Activated CD4-positive, alpha-beta T cell treated with anti-CD3 and anti-CD28 coated beads, Interleukin-2, amount 10 ng/mL, durations not matched to agents 7 days and 5 days (primary cell): ENCODE data around the gene SEPTIN5. TPM values are rescaled to one million over a fixed set of nuclear protein-coding genes. Genes with fewer than 3 reads are reported as not detected.
"Not testable (repeated sequence)": the region's sequence is repeated elsewhere in the genome, so short reads cannot be mapped to it uniquely, and the experiment has no call there.

Source experiments
- CTCF ChIA-PET: fragments of 350-600 bp; sonication (Branson Sonifier 250); formaldehyde crosslinking; loops from one replicate; lab custom pipeline; 2021; ENCODE audit warnings: antibody characterized with exemption; lab: Charles Lee
- POLR2A ChIA-PET: fragments of 350-600 bp; sonication (Branson Sonifier 250); formaldehyde crosslinking; loops from one replicate; lab custom pipeline; 2021; ENCODE audit warnings: antibody characterized with exemption; lab: Charles Lee
- DNase-seq: peaks from one replicate; pipeline ENCODE4 v3.0.0-alpha.2; 2020
- H3K27ac Mint-ChIP-seq: one replicate; pipeline ENCODE4 v1.8.0; 2021; ENCODE audit warnings: mild to moderate bottlenecking, moderate library complexity, mixed read lengths
- H3K27me3 Mint-ChIP-seq: one replicate; pipeline ENCODE4 v1.8.0; 2021; ENCODE audit warnings: mixed read lengths
- H3K36me3 Mint-ChIP-seq: one replicate; pipeline ENCODE4 v1.8.0; 2021; ENCODE audit warnings: low read depth, mixed read lengths
- H3K4me1 Mint-ChIP-seq: one replicate; pipeline ENCODE4 v1.8.0; 2021; ENCODE audit warnings: mixed read lengths
- H3K4me3 Mint-ChIP-seq: one replicate; pipeline ENCODE4 v1.8.0; 2021; ENCODE audit warnings: mild to moderate bottlenecking, moderate library complexity, mixed read lengths
- H3K9me3 Mint-ChIP-seq: one replicate; pipeline ENCODE4 v1.8.0; 2021; ENCODE audit warnings: mixed read lengths
- total RNA-seq, 2 experiments: library from RNA; stranded (reverse); gene quantifications; one replicate each; pipeline ENCODE4 v1.2.3, GENCODE V29; 2021

SEPTIN5 gene
- total RNA-seq, 2 experiments from 2014 or later, result not detected

GRCh38 chr22:19688301-19689290, 25.7 kb upstream of the SEPTIN5 start:
- peaks cover 17% of the 10 kb centered on the region for H3K27me3 Mint-ChIP-seq
- H3K27ac Mint-ChIP-seq, result no peak overlapping the region
- ChIA-PET POLR2A (no interaction called here), CTCF (interaction anchor here (1.3 kb wide), 1 partner anchor 9 kb away, joined by 6 read pairs; no protein-coding TSS in a partner anchor)
- no peaks in the 10 kb centered on the region for H3K4me1 Mint-ChIP-seq
- H3K36me3 Mint-ChIP-seq, result no peaks in the 10 kb centered on the region
- no peaks in the 10 kb centered on the region for H3K9me3 Mint-ChIP-seq
- H3K4me3 Mint-ChIP-seq, result no peak overlapping the region
- no peak for DNase-seq

DNA sequence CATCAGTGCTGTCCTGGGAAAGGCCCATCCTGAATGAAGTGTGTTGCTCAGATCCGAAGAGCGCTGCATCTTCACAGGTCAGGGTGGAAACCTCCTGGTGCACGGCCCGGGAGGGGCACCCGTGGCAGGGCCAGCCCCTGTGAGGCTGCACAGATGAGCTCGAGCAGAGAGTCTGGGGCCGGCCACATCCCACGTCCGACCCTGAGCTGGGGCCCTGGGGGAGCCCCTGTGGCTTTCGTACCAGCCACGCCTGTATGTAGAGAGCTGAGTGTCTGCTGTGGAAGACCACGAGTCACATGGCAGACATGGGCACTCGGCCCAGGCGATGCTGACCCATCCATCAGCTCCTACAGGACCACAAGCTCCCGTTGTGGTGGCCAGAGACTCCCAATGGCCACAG, 24.9 kb upstream of the SEPTIN5 start:
- H3K4me1 Mint-ChIP-seq, result no peaks in the 10 kb centered on the region
- ChIA-PET POLR2A (no interaction called here), CTCF (interaction anchor here (1.3 kb wide), 1 partner anchor 10 kb away, joined by 6 read pairs; no protein-coding TSS in a partner anchor)
- DNase-seq, result no peak
- H3K9me3 Mint-ChIP-seq, result no peaks in the 10 kb centered on the region
- no peak overlapping the region for H3K4me3 Mint-ChIP-seq
- H3K36me3 Mint-ChIP-seq, result no peaks in the 10 kb centered on the region
- H3K27ac Mint-ChIP-seq, result no peak overlapping the region
- H3K27me3 Mint-ChIP-seq, result peaks cover 11% of the 10 kb centered on the region

GRCh38 chr22:19691007-19691720, 23.1 kb upstream of the SEPTIN5 start:
- POLR2A ChIA-PET, result no interaction called here
- no peak overlapping the region for H3K27ac Mint-ChIP-seq

GRCh38 chr22:19691721-19692341, 22.5 kb upstream of the SEPTIN5 start:
- H3K4me3 Mint-ChIP-seq, result no peak overlapping the region
- POLR2A ChIA-PET, result no interaction called here
- no peaks in the 10 kb centered on the region for H3K4me1 Mint-ChIP-seq
- no peak overlapping the region for H3K27ac Mint-ChIP-seq
- no peaks in the 10 kb centered on the region for H3K36me3 Mint-ChIP-seq
- CTCF ChIA-PET, result no interaction called here
- no peak for DNase-seq
- H3K9me3 Mint-ChIP-seq, result no peaks in the 10 kb centered on the region
- H3K27me3 Mint-ChIP-seq, result peaks cover 4% of the 10 kb centered on the region

More at GRCh38 chr22:19691007-19691720, 23.1 kb upstream of the SEPTIN5 start:
- Mint-ChIP-seq H3K4me1 (no peaks in the 10 kb centered on the region), H3K36me3 (no peaks in the 10 kb centered on the region), H3K4me3 (no peak overlapping the region), H3K9me3 (no peaks in the 10 kb centered on the region), H3K27me3 (peaks cover 8% of the 10 kb centered on the region)
- DNase-seq, result no peak
- CTCF ChIA-PET, result no interaction called here

DNA sequence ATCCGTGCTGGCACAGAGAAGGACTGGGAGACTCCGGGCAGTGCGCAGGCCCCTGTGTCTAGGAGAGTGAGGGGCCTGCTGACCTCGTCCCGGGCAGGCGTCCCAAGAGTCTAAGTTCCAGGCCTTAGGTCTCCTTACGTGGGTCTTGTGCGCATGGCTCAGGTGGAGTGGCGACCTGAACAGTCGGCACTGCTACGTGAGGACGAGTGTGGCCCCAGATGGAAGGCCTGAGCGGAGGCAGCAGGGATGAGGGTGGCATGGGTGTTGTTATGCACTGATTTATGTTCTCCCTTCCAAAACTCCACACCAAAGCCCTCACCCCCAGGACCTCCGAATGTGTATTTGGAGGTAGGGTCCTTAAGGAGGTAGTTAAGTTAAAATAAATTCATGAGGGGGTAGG, 20.7 kb upstream of the SEPTIN5 start:
- Mint-ChIP-seq H3K4me1 (no peaks in the 10 kb centered on the region), H3K36me3 (no peaks in the 10 kb centered on the region), H3K27me3 (peaks cover 5% of the 10 kb centered on the region), H3K9me3 (no peaks in the 10 kb centered on the region), H3K4me3 (no peak overlapping the region), H3K27ac (no peak overlapping the region)
- POLR2A ChIA-PET, result no interaction called here
- CTCF ChIA-PET, result no interaction called here
- no peak for DNase-seq

DNA sequence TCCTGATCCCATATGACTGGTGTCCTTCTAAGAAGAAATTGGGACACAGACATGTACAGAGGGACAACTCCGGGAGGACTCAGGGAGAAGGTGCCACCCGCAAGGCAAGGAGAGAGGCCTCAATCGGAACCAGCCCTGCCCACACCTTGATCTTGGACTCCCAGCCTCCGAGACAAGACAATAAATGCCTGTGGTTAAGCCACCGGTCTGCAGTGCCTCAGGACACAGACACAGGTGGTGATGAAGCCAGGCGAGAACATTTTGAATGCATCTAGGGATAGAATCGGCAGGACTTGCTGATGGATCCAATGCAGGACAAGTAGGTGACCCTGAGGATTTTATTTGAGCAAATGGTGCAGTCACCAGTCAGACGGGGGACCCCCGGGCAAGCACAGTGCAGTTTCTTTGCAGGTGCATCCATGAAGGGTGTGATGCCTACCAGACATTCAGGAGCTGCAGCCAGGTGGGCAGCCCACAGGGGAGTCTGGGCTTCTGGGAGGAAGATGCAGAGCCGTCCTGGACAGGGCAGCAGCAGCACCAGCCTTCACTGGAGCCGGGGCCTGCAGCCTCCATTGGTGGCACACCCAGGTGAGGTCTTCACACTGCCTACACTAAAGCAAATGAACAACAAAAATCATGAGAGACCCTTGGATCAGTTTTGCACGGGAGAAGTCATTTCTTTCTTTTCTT, 20.2 kb upstream of the SEPTIN5 start:
- CTCF ChIA-PET, result no interaction called here
- Mint-ChIP-seq H3K4me1 (no peaks in the 10 kb centered on the region), H3K9me3 (no peaks in the 10 kb centered on the region), H3K27me3 (peaks cover 5% of the 10 kb centered on the region), H3K27ac (no peak overlapping the region), H3K4me3 (no peak overlapping the region), H3K36me3 (no peaks in the 10 kb centered on the region)
- POLR2A ChIA-PET, result no interaction called here
- no peak for DNase-seq

- no peaks in the 10 kb centered on the region for H3K4me1 Mint-ChIP-seq
- POLR2A ChIA-PET, result no interaction called here
- no peak overlapping the region for H3K27ac Mint-ChIP-seq
- H3K4me3 Mint-ChIP-seq, result no peak overlapping the region
- no peak for DNase-seq
- no peaks in the 10 kb centered on the region for H3K36me3 Mint-ChIP-seq
- H3K27me3 Mint-ChIP-seq, result peaks cover 5% of the 10 kb centered on the region
- CTCF ChIA-PET, result no interaction called here
- H3K9me3 Mint-ChIP-seq, result no peaks in the 10 kb centered on the region
These were observed 19.6 kb upstream of the SEPTIN5 start for GRCh38 chr22:19694696-19695095.

- ChIA-PET CTCF (no interaction called here), POLR2A (no interaction called here)
- Mint-ChIP-seq H3K27me3 (peaks cover 2% of the 10 kb centered on the region), H3K9me3 (no peaks in the 10 kb centered on the region), H3K27ac (no peak overlapping the region), H3K36me3 (no peaks in the 10 kb centered on the region), H3K4me3 (no peak overlapping the region), H3K4me1 (no peaks in the 10 kb centered on the region)
- no peak for DNase-seq
These were observed 17.6 kb upstream of the SEPTIN5 start for GRCh38 chr22:19696504-19697276.

- POLR2A ChIA-PET, H3K9me3 Mint-ChIP-seq, CTCF ChIA-PET, H3K4me3 Mint-ChIP-seq, H3K27ac Mint-ChIP-seq, H3K36me3 Mint-ChIP-seq, DNase-seq, H3K4me1 Mint-ChIP-seq, H3K27me3 Mint-ChIP-seq: not testable (repeated sequence)
These were observed 16.4 kb upstream of the SEPTIN5 start for GRCh38 chr22:19697871-19698270.

- Mint-ChIP-seq H3K36me3 (no peaks in the 10 kb centered on the region), H3K4me3 (no peak overlapping the region), H3K27ac (no peak overlapping the region), H3K27me3 (peaks cover 2% of the 10 kb centered on the region), H3K4me1 (no peaks in the 10 kb centered on the region), H3K9me3 (no peaks in the 10 kb centered on the region)
- ChIA-PET CTCF (no interaction called here), POLR2A (no interaction called here)
- no peak for DNase-seq
These were observed 13.4 kb upstream of the SEPTIN5 start for GRCh38 chr22:19700790-19701419.

DNA sequence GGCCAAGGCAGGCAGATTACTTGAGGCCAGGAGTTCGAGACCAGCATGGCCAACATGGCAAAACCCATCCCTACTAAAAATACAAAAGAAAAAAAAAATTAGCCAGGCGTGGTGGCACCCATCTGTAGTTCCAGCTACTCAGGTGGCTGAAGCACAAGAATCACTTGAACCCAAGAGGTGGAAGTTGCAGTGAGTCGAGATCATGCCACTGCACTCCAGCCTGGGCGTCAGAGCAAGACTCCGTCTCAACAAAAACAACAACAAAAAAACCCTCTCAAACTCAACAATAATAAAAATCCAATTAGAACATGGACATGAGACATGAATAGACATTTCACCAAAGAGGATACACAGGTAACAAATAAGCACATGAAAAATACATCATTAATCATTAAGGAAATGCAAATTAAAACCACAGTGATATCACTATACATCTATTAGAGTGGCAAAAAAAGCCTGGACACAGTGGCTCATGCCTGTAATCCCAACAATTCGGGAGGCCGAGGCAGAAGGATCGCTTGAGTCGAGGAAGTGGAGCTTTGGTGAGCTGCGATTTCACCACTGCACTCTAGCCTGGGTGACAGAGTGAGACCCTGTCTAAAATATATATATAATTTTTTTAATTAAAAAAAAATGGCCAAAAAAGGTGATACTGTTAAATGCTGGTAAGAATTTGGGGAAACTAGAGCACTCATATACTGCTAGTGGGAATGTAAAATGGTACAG, 12.7 kb upstream of the SEPTIN5 start:
- Mint-ChIP-seq H3K4me3 (no peak overlapping the region), H3K27me3 (peaks cover 2% of the 10 kb centered on the region), H3K27ac (no peak overlapping the region), H3K4me1 (no peaks in the 10 kb centered on the region), H3K36me3 (no peaks in the 10 kb centered on the region), H3K9me3 (no peaks in the 10 kb centered on the region)
- ChIA-PET POLR2A (no interaction called here), CTCF (no interaction called here)
- DNase-seq, result no peak
